Tibial nerve (tissue), 3 donors: ENCODE results near the gene IGSF5.

Experiments used
- CTCF ChIP-seq, 5 experiments: fragments of 200-600 bp in 3 of 5; fragments of 450-650 bp in 2 of 5; sonication (generic) in 3 of 5; IDR thresholded peaks; one replicate each; pipeline ENCODE4 v1.5.1; 2016 to 2019; ENCODE audit warnings: antibody characterized with exemption in 5 of 5, mild to moderate bottlenecking in 3 of 5, moderate library complexity in 2 of 5
- POLR2A ChIP-seq, 2 donors: fragments of 450-650 bp; IDR thresholded peaks; one replicate each; pipeline ENCODE4 v1.6.1; 2017; ENCODE audit warnings: antibody characterized with exemption in 2 of 2, mild to moderate bottlenecking in 2 of 2, moderate library complexity in 2 of 2

GRCh38 chr21:39850333-39850732 is 105.3 kb downstream of the IGSF5 start:
- TF ChIP-seq POLR2A (IDR thresholded peaks at IDR 0.05) (no peak), CTCF (IDR thresholded peaks at IDR 0.05) (no peak)
